WTC11 (cell line): ENCODE results near the gene ITPR1. TPM values are rescaled to one million over a fixed set of nuclear protein-coding genes. Genes with fewer than 3 reads are reported as not detected.

Experiments
- ATAC-seq: fragments of 200-7000 bp; cut with Tn5 transposase; 2 replicates; pipeline ENCODE4 v1.10.0; 2021; ENCODE audit warnings: mild to moderate bottlenecking, moderate library complexity
- CTCF ChIA-PET: fragments of 300-600 bp; sonication (Branson Sonifier 250); formaldehyde crosslinking; loops from one replicate; lab custom pipeline; 2021; ENCODE audit warnings: antibody characterized with exemption; lab: Charles Lee
- POLR2A ChIA-PET: fragments of 350-600 bp; sonication (Branson Sonifier 250); formaldehyde crosslinking; loops from one replicate; lab custom pipeline; 2021; ENCODE audit warnings: antibody characterized with exemption; lab: Charles Lee
- DNase-seq: peaks from one replicate; pipeline ENCODE4 v3.0.0; 2021; ENCODE audit warnings: low spot score
- H3K27ac Mint-ChIP-seq: 2 replicates; pipeline ENCODE4 v1.8.0; 2021; ENCODE audit warnings: mixed read lengths
- H3K27me3 Mint-ChIP-seq: 2 replicates; pipeline ENCODE4 v1.8.0; 2021; ENCODE audit warnings: low read depth, mild to moderate bottlenecking, moderate library complexity, mixed read lengths
- H3K36me3 Mint-ChIP-seq: 2 replicates; pipeline ENCODE4 v1.8.0; 2021; ENCODE audit warnings: mixed read lengths
- H3K4me1 Mint-ChIP-seq: 2 replicates; pipeline ENCODE4 v1.8.0; 2022; ENCODE audit warnings: mixed read lengths
- H3K4me3 Mint-ChIP-seq: 2 replicates; pipeline ENCODE4 v1.8.0; 2021; ENCODE audit warnings: mild to moderate bottlenecking, moderate library complexity, mixed read lengths
- H3K9me3 Mint-ChIP-seq: 2 replicates; pipeline ENCODE4 v1.8.0; 2021; ENCODE audit warnings: mixed read lengths
- ATF2 ChIP-seq: sonication (generic); formaldehyde crosslinking; IDR thresholded peaks from 2 replicates; pipeline ENCODE4 v1.8.1; 2022; ENCODE audit warnings: low read depth, missing genetic modification reagents, borderline replicate concordance
- E2F4 ChIP-seq: sonication (generic); formaldehyde crosslinking; IDR thresholded peaks from 2 replicates; pipeline ENCODE4 v1.8.1; 2022; ENCODE audit warnings: low read depth, mild to moderate bottlenecking, moderate library complexity, missing genetic modification reagents, borderline replicate concordance
- ESRRA ChIP-seq: sonication (generic); formaldehyde crosslinking; IDR thresholded peaks from 2 replicates; pipeline ENCODE4 v1.8.1; 2022; ENCODE audit warnings: mild to moderate bottlenecking, missing genetic modification reagents, borderline replicate concordance
- ETV6 ChIP-seq: sonication (generic); formaldehyde crosslinking; IDR thresholded peaks from 2 replicates; pipeline ENCODE4 v1.8.1; 2022; ENCODE audit warnings: mild to moderate bottlenecking, missing genetic modification reagents
- JUN ChIP-seq: sonication (generic); formaldehyde crosslinking; IDR thresholded peaks from 2 replicates; pipeline ENCODE4 v1.8.0; 2023; ENCODE audit warnings: mild to moderate bottlenecking, missing genetic modification reagents
- KAT7 ChIP-seq: sonication (generic); formaldehyde crosslinking; IDR thresholded peaks from 2 replicates; pipeline ENCODE4 v1.8.1; 2023; ENCODE audit warnings: missing genetic modification reagents, mild to moderate bottlenecking, borderline replicate concordance
- MAX ChIP-seq: sonication (generic); formaldehyde crosslinking; IDR thresholded peaks from 2 replicates; pipeline ENCODE4 v1.8.0; 2022; ENCODE audit warnings: mild to moderate bottlenecking, missing genetic modification reagents
- NFATC4 ChIP-seq: fragments of 250-450 bp; sonication (Bioruptor Pico); IDR thresholded peaks from 2 replicates; pipeline ENCODE4 v1.9.0; 2021; ENCODE audit warnings: mild to moderate bottlenecking
- NR1H2 ChIP-seq: sonication (generic); formaldehyde crosslinking; IDR thresholded peaks from 2 replicates; pipeline ENCODE4 v1.9.0; 2021; ENCODE audit warnings: mild to moderate bottlenecking, moderate library complexity, missing genetic modification reagents
- RORB ChIP-seq: fragments of 250-450 bp; sonication (Bioruptor Pico); IDR thresholded peaks from 2 replicates; pipeline ENCODE4 v1.9.0; 2021; ENCODE audit warnings: mild to moderate bottlenecking
- SOX15 ChIP-seq: fragments of 250-450 bp; sonication (Bioruptor Pico); IDR thresholded peaks from 2 replicates; pipeline ENCODE4 v1.9.0; 2021; ENCODE audit warnings: mild to moderate bottlenecking
- ZBTB21 ChIP-seq: sonication (generic); formaldehyde crosslinking; IDR thresholded peaks from 2 replicates; pipeline ENCODE4 v1.8.1; 2023; ENCODE audit warnings: mild to moderate bottlenecking, missing genetic modification reagents, borderline replicate concordance
- ZNF138 ChIP-seq: sonication (generic); formaldehyde crosslinking; conservative IDR thresholded peaks from 2 replicates; pipeline ENCODE4 v1.8.1; 2022; ENCODE audit warnings: mild to moderate bottlenecking, moderate library complexity, missing genetic modification reagents
- ZNF423 ChIP-seq: fragments of 250-450 bp; sonication (Bioruptor Pico); IDR thresholded peaks from 2 replicates; pipeline ENCODE4 v2.1.2; 2022; ENCODE audit warnings: mild to moderate bottlenecking, moderate library complexity
- total RNA-seq: library from RNA; stranded (reverse); gene quantifications from 3 replicates; pipeline ENCODE4 v1.2.3, GENCODE V29; 2021
- TF ChIP-seq, protein P1 (sequence below): sonication (generic); formaldehyde crosslinking; IDR thresholded peaks from 2 replicates; pipeline ENCODE4 v1.8.1; 2023; ENCODE audit warnings: mild to moderate bottlenecking, missing genetic modification reagents, moderate library complexity
- TF ChIP-seq, protein P2 (sequence below): sonication (generic); formaldehyde crosslinking; IDR thresholded peaks from 2 replicates; pipeline ENCODE4 v1.8.1; 2022; ENCODE audit warnings: mild to moderate bottlenecking, missing genetic modification reagents, moderate library complexity, borderline replicate concordance
- TF ChIP-seq, protein P3 (sequence below): sonication (generic); formaldehyde crosslinking; IDR thresholded peaks from 2 replicates; pipeline ENCODE4 v1.8.0; 2023; ENCODE audit warnings: missing genetic modification reagents, mild to moderate bottlenecking, borderline replicate concordance

ITPR1 gene
- total RNA-seq, 1 experiment from 2014 or later = 11.8 TPM

DNA sequence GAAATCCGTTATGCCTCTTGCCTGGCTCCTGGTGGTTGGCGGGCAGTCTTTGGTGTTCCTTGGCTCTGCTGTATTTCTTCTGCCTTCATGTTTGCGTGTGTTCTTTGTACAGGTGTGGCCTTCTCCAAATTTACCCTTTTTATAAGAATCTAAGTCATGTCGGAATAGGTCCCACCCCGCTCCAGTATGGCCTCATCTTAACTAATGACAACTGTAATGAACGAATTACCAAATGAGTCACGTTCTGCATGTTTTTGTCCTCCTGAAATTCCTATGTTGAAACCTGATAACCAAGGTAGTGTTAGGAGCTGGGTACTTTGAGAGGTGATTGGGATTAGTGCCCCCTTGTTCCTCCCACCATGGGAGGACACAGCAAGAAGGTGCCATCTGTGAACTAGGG, 71.1 kb downstream of the ITPR1 start:
- ATAC-seq (no peak), DNase-seq (no peak)
- POLR2A ChIA-PET = no interaction called here
- Mint-ChIP-seq H3K4me3 (no peak overlapping the region), H3K36me3 (no peaks in the 10 kb centered on the region), H3K27me3 (no peaks in the 10 kb centered on the region), H3K9me3 (no peaks in the 10 kb centered on the region), H3K4me1 (peaks cover 7% of the 10 kb centered on the region), H3K27ac (no peak overlapping the region; the same call in 1 of the 2 replicates)
- TF ChIP-seq ATF2 (no peak), NFATC4 (CRISPR knock-in tag) (no peak), ZNF423 (CRISPR knock-in tag) (no peak), JUN (CRISPR knock-in tag) (no peak), RORB (CRISPR knock-in tag) (no peak), ZNF138 (CRISPR knock-in tag) (no peak), NR1H2 (CRISPR knock-in tag) (no peak), ZBTB21 (CRISPR knock-in tag) (no peak), ESRRA (CRISPR knock-in tag) (no peak), SOX15 (CRISPR knock-in tag) (no peak), ETV6 (CRISPR knock-in tag) (no peak), E2F4 (CRISPR knock-in tag) (no peak), MAX (no peak), KAT7 (no peak)
- TF ChIP-seq, protein P1, sequence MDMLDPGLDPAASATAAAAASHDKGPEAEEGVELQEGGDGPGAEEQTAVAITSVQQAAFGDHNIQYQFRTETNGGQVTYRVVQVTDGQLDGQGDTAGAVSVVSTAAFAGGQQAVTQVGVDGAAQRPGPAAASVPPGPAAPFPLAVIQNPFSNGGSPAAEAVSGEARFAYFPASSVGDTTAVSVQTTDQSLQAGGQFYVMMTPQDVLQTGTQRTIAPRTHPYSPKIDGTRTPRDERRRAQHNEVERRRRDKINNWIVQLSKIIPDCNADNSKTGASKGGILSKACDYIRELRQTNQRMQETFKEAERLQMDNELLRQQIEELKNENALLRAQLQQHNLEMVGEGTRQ (CRISPR knock-in tag) = no peak
- TF ChIP-seq, protein P2, sequence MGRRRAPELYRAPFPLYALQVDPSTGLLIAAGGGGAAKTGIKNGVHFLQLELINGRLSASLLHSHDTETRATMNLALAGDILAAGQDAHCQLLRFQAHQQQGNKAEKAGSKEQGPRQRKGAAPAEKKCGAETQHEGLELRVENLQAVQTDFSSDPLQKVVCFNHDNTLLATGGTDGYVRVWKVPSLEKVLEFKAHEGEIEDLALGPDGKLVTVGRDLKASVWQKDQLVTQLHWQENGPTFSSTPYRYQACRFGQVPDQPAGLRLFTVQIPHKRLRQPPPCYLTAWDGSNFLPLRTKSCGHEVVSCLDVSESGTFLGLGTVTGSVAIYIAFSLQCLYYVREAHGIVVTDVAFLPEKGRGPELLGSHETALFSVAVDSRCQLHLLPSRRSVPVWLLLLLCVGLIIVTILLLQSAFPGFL (CRISPR knock-in tag) = no peak
- TF ChIP-seq, protein P3, sequence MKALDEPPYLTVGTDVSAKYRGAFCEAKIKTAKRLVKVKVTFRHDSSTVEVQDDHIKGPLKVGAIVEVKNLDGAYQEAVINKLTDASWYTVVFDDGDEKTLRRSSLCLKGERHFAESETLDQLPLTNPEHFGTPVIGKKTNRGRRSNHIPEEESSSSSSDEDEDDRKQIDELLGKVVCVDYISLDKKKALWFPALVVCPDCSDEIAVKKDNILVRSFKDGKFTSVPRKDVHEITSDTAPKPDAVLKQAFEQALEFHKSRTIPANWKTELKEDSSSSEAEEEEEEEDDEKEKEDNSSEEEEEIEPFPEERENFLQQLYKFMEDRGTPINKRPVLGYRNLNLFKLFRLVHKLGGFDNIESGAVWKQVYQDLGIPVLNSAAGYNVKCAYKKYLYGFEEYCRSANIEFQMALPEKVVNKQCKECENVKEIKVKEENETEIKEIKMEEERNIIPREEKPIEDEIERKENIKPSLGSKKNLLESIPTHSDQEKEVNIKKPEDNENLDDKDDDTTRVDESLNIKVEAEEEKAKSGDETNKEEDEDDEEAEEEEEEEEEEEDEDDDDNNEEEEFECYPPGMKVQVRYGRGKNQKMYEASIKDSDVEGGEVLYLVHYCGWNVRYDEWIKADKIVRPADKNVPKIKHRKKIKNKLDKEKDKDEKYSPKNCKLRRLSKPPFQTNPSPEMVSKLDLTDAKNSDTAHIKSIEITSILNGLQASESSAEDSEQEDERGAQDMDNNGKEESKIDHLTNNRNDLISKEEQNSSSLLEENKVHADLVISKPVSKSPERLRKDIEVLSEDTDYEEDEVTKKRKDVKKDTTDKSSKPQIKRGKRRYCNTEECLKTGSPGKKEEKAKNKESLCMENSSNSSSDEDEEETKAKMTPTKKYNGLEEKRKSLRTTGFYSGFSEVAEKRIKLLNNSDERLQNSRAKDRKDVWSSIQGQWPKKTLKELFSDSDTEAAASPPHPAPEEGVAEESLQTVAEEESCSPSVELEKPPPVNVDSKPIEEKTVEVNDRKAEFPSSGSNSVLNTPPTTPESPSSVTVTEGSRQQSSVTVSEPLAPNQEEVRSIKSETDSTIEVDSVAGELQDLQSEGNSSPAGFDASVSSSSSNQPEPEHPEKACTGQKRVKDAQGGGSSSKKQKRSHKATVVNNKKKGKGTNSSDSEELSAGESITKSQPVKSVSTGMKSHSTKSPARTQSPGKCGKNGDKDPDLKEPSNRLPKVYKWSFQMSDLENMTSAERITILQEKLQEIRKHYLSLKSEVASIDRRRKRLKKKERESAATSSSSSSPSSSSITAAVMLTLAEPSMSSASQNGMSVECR = no peak
- CTCF ChIA-PET = interaction anchor here (0.9 kb wide), 1 partner anchor 10 kb away, joined by 3 read pairs; no protein-coding TSS in a partner anchor
